ENCODE data around the gene USP34. TPM values are rescaled to one million over a fixed set of nuclear protein-coding genes. Genes with fewer than 3 reads are reported as not detected.

The USP34 gene
- total and polyA plus RNA-seq, 9 of the 15 experiments (the other 6 are each of a cell fraction or from before 2014, with no cell fraction given), result 19.8 to 108 (median 67.8) TPM

DNA sequence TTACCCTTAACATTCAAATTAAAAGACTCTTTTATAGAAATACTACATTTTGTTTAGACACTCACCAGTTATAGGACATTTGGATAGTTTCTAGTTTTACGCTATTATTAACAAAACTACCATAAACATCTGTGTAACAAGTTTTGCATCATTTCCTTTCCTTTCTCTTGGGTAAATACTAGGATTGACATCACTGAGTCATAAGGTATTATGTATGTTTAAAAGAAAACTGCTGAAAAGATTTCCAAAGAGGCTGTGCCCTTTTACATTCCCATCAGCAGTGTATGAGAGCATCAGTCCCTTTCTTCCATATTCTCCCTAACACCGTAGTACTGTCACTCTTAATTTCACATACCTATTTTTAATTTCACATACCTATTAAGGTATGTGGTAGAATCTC, 130.6 kb downstream of the USP34 start (continued):
- TF ChIP-seq ZNF511 (CRISPR knock-in tag; IDR thresholded peaks at IDR 0.05) (no peak), KDM4B (IDR thresholded peaks at IDR 0.05; ENCODE audit: borderline replicate concordance in 2 of 2, low read depth in 1 of 2) (no peak), SMARCA4 (IDR thresholded peaks at IDR 0.05) (no peak), ETV1 (tag; conservative IDR thresholded peaks at IDR 0.05; ENCODE audit: low read depth) (no peak), ZNF3 (CRISPR knock-in tag; IDR thresholded peaks at IDR 0.05) (no peak)

DNA sequence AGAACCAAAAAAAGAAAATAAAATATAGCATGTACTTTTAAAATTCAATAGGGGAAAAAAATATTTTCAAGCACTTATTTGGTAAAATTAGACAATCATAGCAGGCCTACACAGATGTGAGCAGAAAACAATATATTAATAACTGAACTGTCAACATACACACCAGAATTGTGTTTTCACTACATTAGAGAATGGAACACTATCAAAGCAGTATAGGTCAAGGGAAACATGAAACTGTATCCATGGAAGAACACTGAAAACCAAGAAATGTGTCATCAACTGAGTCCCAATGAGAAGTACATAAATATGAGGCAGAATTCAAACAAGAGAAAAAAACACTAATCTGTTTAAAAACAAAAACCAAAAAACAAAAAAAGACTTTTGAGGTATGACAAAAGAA, 132.4 kb downstream of the USP34 start:
- Histone ChIP-seq H3K79me2 (ENCODE audit: control insufficient read depth, insufficient read depth, low read length) (no peaks in the 10 kb centered on the region), H3K9ac (ENCODE audit: insufficient read depth in 1 of 2, low read depth in 2 of 2, low read length in 2 of 2) (no peak overlapping the region), H3K9me3 (replicated peaks; ENCODE audit: control insufficient read depth, insufficient read depth, low read depth, low read length) (no peaks in the 10 kb centered on the region), H3K4me2 (ENCODE audit: insufficient read depth, low read length) (no peak overlapping the region), H3K36me3 (ENCODE audit: control insufficient read depth, insufficient read depth, low read length) (peaks cover 79% of the 10 kb centered on the region), H3K9me1 (ENCODE audit: control insufficient read depth, insufficient read depth, low read length) (no peaks in the 10 kb centered on the region), H4K20me1 (replicated peaks; ENCODE audit: control insufficient read depth, insufficient read depth, low read length) (no peaks in the 10 kb centered on the region), H2AFZ (ENCODE audit: low read depth, low read length) (no peak overlapping the region), H3K4me3 (no peak overlapping the region), H3K27ac (ENCODE audit: extremely low read depth, low read depth, low read length) (no peak overlapping the region), H3K4me1 (replicated peaks in 1 of 2; ENCODE audit: control insufficient read depth in 2 of 2, insufficient read depth in 2 of 2, low read length in 2 of 2) (no peaks in the 10 kb centered on the region), H3K27me3 (ENCODE audit: control insufficient read depth in 2 of 2, insufficient read depth in 2 of 2, low read length in 2 of 2) (no peaks in the 10 kb centered on the region)
- TF ChIP-seq SMAD1 (IDR thresholded peaks at IDR 0.05; ENCODE audit: low read depth, low read length, partially characterized antibody) (no peak), NFIC (IDR thresholded peaks at IDR 0.05) (no peak), SP2 (IDR thresholded peaks at IDR 0.05; ENCODE audit: extremely low read depth, low read depth, low read length, poor library complexity, severe bottlenecking) (no peak), SRSF7 (optimal IDR thresholded peaks at IDR 0.05; ENCODE audit: low read depth, low read length) (no peak)
- ATAC-seq (no peak), DNase-seq (ENCODE audit: extremely low read depth in 1 of 4, low spot score in 3 of 4) (no peak), FAIRE-seq (no peak)
- POLR2A ChIA-PET, result no interaction called here
- intact Hi-C loops (cut with micrococcal nuclease), result no loop called here
- no TSS peak for BruUV-seq (replicated peaks)
- in situ Hi-C loops (cut with MboI), result no loop called here
- CTCF ChIA-PET (ENCODE audit: low intra/inter-chr PET ratio), result interaction anchor here (0.6 kb wide), 1 partner anchor 558 kb away, joined by 4 read pairs; no protein-coding TSS in a partner anchor

Data from K562 (cell line).